Measurements from ENCODE around the gene SUCNR1.
A peak's percentile ranks its signal among the peaks of the same experiment; 100 is the strongest.
"Not testable (repeated sequence)": the region's sequence is repeated elsewhere in the genome, so short reads cannot be mapped to it uniquely, and the experiment has no call there.

The SUCNR1 gene, protein sequence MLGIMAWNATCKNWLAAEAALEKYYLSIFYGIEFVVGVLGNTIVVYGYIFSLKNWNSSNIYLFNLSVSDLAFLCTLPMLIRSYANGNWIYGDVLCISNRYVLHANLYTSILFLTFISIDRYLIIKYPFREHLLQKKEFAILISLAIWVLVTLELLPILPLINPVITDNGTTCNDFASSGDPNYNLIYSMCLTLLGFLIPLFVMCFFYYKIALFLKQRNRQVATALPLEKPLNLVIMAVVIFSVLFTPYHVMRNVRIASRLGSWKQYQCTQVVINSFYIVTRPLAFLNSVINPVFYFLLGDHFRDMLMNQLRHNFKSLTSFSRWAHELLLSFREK

GRCh38 chr3:151873398-151873797, at the start of gene SUCNR1:
Gene SUCNR1 (plus strand): TSS chr3:151873643. CDS start chr3:151879893, 6,250 bp downstream.
- DNase-seq: no peak

DNA sequence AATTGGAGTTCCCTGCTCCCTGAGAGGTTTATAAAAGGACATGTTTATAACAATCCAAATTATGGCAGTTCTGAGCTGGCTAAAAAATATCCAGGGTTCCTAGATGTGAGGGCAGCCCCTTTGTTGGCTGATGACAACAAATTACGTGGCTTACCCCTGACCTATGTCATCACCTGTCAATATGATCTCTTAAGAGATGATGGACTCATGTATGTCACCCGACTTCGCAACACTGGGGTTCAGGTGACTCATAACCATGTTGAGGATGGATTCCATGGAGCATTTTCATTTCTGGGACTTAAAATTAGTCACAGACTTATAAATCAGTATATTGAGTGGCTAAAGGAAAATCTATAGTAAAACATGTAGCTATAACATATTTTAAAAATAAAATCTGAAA, 45.6 kb upstream of the SUCNR1 start:
- no peak for DNase-seq

DNA sequence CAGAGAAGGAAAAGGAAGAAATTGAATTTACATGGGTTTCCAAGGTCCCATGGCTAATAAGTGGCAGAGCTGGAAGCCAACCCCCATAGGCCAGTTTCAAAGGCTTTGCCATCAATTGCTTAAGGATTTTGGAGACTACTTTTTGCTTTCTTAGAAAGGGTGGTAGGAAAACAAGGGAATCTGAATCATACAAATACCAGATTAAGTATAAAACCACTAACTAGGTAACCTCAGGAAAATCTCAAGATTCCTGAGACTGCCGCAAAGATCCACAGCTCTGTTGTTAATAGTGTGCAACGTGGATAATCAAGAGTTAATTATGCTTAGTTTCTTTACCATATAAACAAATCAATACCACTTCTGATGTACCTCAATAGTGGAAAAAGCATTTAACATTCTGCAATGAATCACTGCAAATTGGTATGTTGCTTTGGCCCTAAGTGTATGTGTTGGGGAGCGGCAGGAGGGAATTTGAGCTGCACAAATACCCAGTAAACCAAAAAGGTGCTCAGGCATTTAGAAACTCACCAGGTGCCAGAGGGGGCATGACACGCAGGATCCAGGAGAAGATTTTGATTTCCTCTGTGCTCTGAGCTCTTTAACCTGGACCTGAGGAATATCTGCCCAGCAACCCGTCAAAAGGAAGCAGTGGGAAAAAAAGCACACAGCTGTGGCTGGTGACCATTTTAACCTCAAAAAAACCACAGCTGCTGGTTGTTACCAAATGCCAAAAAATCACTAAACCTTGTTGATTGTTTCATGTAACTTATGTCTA, 37.5 kb upstream of the SUCNR1 start:
- DNase-seq: peak; percentile 15

- DNase-seq: peak; percentile 82
Measured at GRCh38 chr3:151837057-151837456, 36.4 kb upstream of the SUCNR1 start.

- peak; percentile 75 for DNase-seq
Measured at GRCh38 chr3:151838574-151839312, 34.7 kb upstream of the SUCNR1 start.

GRCh38 chr3:151839313-151839631, 34.2 kb upstream of the SUCNR1 start:
- DNase-seq: peak; percentile 48

DNA sequence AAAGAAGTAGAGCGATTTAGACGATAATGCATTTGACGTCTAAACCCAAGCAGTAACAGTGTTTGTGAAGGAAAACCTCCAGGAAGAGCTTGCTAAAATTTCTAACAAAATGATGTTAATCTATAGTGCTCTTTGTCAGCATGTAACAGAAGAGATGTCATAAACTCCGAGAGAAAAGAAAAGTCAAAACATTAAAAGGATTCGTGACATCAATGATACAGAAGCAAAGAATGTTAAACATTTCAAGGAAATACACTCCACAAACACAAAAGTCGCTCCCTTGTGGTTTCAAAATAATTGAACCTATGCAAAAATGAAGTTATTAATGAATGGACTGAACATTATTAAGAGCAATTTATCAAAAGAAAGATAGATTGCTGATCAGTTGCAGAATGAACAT, 31.6 kb upstream of the SUCNR1 start:
- DNase-seq: no peak

- DNase-seq: peak; percentile 11
Measured at GRCh38 chr3:151843275-151843674, 30.2 kb upstream of the SUCNR1 start.

- DNase-seq: no peak
Measured at GRCh38 chr3:151845306-151845905, 28.0 kb upstream of the SUCNR1 start.

GRCh38 chr3:151850065-151850464, 23.4 kb upstream of the SUCNR1 start:
- not testable (repeated sequence) for DNase-seq

GRCh38 chr3:151852074-151852811, 21.2 kb upstream of the SUCNR1 start:
- DNase-seq: no peak

- DNase-seq: peak; percentile 19
Measured at GRCh38 chr3:151856118-151856517, 17.3 kb upstream of the SUCNR1 start.

GRCh38 chr3:151856641-151857040, 16.8 kb upstream of the SUCNR1 start:
- DNase-seq: no peak

- no peak for DNase-seq
Measured at GRCh38 chr3:151859233-151859673, 14.2 kb upstream of the SUCNR1 start.

GRCh38 chr3:151859905-151860304, 13.5 kb upstream of the SUCNR1 start:
- DNase-seq: no peak

DNA sequence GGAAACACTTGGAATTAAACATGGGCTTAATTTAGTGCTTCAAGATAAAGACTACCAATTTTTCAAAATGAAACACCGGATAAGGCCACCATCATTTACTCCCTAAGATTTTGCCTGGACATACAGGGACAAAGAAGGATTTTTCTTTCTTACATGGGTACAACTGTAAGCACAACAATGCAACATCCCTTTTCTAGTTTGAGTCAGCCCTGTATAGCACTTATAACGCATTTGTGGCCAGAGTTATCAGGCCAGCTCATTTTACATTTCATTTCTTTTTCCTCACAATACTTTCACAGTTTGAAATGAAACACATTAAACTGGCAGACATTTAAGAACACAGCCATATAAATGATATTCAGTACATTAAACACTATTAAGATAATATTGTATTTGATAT, 9.8 kb upstream of the SUCNR1 start:
- no peak for DNase-seq

DNA sequence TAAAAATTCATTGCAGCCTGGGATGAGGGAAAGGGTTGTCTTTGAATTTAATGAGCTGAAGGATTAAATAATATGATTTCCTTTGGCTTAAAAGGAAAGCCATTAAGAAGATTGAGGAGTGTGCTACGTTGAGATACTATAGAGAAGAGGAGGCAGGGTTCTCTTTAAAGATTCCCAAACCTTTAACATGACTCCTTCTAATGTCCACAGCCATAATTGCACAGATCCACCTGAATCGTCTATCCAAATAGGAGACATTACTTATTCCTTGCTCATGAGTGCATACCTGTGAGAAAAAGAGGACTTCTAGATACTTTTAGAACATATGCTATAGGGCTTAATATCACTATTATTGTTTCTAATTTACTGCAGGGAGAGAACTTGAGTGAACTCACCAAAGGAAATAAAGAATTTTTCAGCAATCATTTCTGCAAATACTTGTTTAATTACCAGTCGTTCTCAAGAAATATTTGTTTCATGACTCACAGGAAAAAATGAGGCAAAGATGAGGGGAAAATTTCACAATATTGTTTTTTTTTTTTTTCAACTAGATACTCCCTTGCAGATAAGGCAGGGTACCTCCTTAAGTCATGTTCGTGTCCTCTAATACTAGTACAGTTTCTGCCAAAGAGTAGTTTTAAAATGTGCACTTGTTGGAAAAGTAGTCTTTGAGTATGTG, 8.9 kb upstream of the SUCNR1 start:
- DNase-seq: no peak

DNA sequence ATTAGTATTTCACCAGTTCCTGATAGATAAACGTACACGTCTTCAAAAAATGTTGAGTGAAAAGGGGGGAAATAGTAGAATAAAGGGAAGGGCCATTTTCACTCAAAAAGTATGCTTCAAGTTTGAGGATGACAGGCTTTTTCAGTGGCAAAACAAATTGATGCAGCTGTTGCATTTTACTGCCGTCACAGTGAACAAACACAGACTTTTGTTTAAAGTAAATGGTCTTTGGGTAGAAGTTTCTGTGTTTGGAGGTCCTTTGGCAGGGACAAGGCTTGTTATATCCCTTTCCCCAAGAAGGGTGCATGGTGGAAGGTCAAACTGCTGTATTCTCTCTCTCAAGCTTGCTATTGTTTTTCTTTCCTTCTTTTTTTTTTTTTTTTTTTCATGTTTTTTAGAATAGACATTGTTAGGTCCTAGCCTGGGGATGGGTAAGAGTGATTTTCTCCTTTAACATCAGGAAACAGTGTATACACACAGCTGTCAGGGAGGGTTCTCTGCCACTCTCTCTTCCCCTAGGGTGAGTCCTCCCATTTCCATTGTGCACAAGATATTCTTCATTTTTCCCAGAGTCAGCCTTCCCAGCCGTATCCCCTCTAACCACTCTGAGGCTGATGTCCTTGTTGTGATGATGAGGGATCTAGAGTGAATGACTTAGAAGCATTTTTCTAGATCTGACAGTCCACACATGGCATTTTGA, 6.6 kb upstream of the SUCNR1 start:
- no peak for DNase-seq

- DNase-seq: no peak
Measured at GRCh38 chr3:151867666-151868065, 5.8 kb upstream of the SUCNR1 start.

DNA sequence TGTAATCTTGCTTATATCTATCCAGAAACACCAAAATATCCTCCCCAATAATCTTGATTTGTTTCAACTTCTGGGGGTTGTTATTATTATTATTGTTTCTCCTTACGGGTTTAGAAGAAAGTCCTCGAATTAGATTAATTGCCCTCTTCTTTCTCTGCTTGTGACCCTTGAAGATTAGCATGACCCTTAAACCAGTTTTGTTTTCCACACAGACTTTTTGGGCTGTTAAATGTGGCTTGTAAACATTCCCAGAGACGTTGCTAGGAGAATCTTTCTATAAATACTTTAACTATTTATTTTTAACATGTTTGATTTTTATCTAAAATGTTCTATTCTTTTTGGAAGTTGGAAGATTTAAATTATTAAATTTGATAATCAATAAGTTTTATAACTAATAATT, 4.3 kb upstream of the SUCNR1 start:
- DNase-seq: no peak
